Activated CD4-positive, CD25-positive, alpha-beta regulatory T cell treated with anti-CD3 and anti-CD28 coated beads, Interleukin-2, amount 50 U/mL, for 16 hours (primary cell): Measurements from ENCODE around the gene RASGRF1.
"Not testable (repeated sequence)": the region's sequence is repeated elsewhere in the genome, so short reads cannot be mapped to it uniquely, and the experiment has no call there.

Experiments used
- DNase-seq: peaks from one replicate; pipeline ENCODE4 v3.0.0-alpha.2; 2020; ENCODE audit warnings: low read depth, low spot score

Gene RASGRF1

GRCh38 chr15:79042213-79042928 lies 48.2 kb downstream of the RASGRF1 start:
- no peak for DNase-seq

- no peak for DNase-seq
Measured at GRCh38 chr15:79041601-79042168, 48.9 kb downstream of the RASGRF1 start.

GRCh38 chr15:79037848-79038247 lies 52.7 kb downstream of the RASGRF1 start:
- DNase-seq = no peak

DNA sequence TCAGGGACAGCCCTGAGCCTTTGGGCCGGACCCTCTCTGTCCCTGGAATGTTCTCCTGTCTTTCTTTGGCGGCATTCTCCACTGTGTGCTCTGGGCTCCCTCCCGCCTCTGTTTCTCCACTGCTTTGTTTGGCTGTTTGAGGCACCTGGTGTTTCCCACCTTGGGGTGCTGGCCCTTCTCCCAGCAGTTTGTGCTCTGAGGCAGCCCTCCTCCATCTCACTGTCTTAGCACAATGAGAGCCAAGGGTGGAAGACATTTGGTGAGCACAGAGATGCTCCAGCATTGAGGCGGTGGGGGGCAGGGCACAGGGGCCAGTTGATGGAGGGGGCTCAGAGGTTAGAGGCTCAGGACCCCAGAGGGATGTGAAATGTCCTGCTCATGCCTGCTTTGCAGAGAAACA lies 54.3 kb downstream of the RASGRF1 start:
- no peak for DNase-seq

DNA sequence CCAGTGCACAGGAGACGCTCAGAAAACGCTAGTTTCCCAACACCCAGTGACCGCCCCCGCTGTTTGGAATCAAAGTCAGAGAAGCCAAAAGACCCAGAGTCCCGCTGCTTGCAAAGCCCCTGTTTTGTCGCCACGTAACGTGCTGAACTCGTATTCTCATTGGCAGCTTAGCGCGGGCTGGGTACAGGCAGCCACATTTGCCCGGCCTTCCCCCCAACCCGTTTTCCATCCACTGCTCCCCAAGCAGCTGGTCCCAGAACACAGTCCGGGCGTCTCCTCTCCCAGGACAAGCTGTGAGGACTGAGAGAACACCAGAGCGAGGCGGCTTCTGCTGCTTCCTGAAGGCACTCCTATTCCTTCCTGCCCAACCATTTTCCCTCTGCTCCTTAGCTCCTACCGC lies 54.8 kb downstream of the RASGRF1 start:
- no peak for DNase-seq

- no peak for DNase-seq
Measured at GRCh38 chr15:79035111-79035601, 55.4 kb downstream of the RASGRF1 start.

- DNase-seq = no peak
Measured at GRCh38 chr15:79034284-79034683, 56.3 kb downstream of the RASGRF1 start.

DNA sequence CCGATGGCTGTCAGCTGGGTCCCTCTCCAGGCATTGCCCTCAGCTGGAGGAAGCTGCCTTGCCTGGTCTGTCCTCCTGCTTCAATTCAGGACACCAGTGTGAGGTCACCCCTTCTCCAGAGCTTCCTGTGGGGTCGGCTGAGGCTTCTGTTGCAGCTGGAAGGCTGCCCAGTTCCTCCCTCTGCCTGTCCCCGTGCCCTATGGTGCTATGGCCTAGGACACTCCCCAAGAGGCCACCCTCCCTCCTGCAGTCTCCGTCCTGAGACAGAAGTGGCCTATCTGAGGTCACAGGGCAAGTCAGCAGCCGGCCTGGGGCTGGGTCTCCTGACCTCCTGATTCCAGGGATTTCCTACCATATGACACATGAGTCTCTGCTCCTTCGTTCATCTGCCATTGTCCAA lies 57.9 kb downstream of the RASGRF1 start:
- no peak for DNase-seq

DNA sequence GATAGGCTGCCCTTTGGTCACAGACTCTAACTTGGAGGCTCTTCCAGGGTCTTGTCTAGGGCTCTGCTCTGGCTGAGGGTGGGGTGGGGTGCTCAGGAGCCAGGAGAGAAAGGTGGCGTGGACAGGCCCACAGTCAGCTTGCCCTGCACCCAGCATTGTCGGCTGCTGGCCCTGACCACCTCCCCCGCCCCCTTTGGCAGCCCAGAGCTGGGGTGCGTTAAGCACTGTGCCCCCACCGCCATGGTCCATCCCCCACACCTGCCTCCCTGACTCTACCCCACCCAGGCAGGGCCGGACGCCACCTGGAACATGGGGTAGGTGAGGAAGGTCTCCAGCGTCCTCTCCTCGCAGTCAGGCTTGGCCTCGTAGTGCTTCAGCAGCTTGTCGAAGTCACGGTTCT lies 58.8 kb downstream of the RASGRF1 start:
- DNase-seq = no peak

- no peak for DNase-seq
Measured at GRCh38 chr15:79031201-79031600, 59.4 kb downstream of the RASGRF1 start.

- DNase-seq = no peak
Measured at GRCh38 chr15:79030470-79030869, 60.1 kb downstream of the RASGRF1 start.

GRCh38 chr15:79028411-79028964 lies 62.1 kb downstream of the RASGRF1 start:
- DNase-seq = no peak

- DNase-seq = no peak
Measured at GRCh38 chr15:79027532-79028410, 62.8 kb downstream of the RASGRF1 start.

DNA sequence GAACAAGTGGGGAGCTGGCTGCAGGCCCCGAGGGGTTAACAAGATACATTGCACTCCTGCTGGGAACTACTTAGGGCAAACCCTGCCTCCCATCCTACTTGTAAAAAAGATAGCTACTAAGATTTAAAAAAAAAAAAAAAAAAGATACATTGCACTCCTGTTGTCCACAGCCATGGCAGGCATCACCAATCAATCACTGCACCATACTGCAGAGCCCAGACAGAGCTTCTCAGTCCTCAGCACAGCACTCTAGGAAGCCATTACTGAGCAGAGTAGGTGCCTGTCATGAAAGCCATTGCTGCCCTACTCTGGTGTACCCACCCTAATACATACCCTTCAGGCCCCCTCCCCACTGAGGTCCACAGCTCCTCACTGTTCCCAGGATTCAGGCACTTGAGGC lies 64.8 kb downstream of the RASGRF1 start:
- no peak for DNase-seq

DNA sequence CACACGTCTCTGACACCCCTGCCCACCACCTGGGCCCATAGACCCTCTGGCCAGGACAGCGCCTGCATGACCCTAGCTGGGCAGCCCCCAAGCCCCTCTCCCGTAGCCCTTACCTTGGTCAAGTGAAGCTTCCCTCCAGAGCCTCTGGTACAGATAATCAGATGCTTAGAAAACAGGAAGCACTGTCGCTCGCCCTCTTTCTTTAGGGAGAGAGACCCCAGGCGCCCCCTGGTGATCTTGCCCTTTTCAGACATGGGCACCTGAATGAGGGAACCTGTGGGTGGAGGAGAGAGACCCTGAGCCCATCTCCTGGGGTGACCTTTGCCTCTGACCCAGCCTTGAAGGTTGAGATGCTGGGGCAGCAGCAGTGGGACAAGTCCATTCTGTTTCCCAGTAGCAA lies 65.4 kb downstream of the RASGRF1 start:
- DNase-seq = no peak

GRCh38 chr15:79024493-79024892 lies 66.1 kb downstream of the RASGRF1 start:
- not testable (repeated sequence) for DNase-seq

GRCh38 chr15:79023918-79024317 lies 66.7 kb downstream of the RASGRF1 start:
- DNase-seq = no peak

GRCh38 chr15:79023546-79023890 lies 67.1 kb downstream of the RASGRF1 start:
- no peak for DNase-seq

- no peak for DNase-seq
Measured at GRCh38 chr15:79018960-79019359, 71.6 kb downstream of the RASGRF1 start.

DNA sequence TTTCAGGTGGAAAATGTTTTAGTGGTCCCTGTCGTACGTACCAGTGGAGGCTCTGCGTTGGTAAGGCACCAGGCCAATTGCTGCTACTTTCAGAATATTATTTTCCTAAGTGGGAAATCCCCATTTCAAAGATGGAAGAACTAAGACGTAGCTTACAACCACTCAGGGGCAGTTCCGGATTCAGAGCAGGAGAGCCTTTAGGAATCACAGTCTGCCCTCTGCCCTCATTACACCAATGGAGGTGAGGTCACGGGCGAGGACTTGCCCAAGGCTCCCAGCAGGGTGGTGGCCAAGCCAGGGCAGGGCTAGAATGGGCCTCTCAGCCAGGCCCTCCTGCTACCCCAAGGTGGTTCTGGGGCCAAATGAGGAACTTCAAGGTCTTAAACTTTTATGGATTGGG lies 72.6 kb downstream of the RASGRF1 start:
- no peak for DNase-seq

GRCh38 chr15:79016527-79017170 lies 73.9 kb downstream of the RASGRF1 start:
- no peak for DNase-seq

DNA sequence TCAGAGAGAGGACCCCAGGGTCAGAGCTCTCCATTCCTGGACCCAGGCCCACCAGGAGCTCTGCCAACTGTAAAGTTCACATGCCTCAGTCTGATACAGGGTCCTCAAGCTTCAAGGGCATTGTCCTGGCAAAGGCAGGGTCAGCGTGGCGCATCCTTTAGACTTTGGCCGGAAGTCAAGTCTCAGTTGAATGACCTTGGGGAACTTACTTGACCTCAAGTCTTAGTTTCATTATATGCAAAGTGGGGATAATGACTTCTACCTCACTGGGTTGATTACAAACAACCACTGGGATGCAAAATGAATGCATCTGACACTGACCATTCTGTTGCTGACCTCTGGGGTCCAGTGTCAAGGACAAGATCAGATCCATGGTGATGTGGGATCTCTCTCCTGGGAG lies 75.2 kb downstream of the RASGRF1 start:
- no peak for DNase-seq
